Thyroid gland (tissue), 4 donors: ENCODE measurements around the gene CTSL. TPM values are rescaled to one million over a fixed set of nuclear protein-coding genes. Genes with fewer than 3 reads are reported as not detected.
"Not testable (repeated sequence)": the region's sequence is repeated elsewhere in the genome, so short reads cannot be mapped to it uniquely, and the experiment has no call there.

Experiments used
- DNase-seq, 2 donors: peaks; one replicate each; pipeline ENCODE4 v3.0.0-alpha.2; 2019
- H3K27ac ChIP-seq, 3 donors: fragments of 200-600 bp; sonication (generic); 1 replicate in 2 of 3; 2 replicates in 1 of 3; pipeline ENCODE4 v1.5.1; 2016 to 2019; ENCODE audit warnings: mild to moderate bottlenecking in 1 of 3, moderate library complexity in 1 of 3
- H3K27me3 ChIP-seq: fragments of 200-600 bp; sonication (generic); one replicate; pipeline ENCODE4 v1.5.1; 2019
- H3K36me3 ChIP-seq, 2 donors: fragments of 200-600 bp; sonication (generic); one replicate each; pipeline ENCODE4 v1.5.1; 2016 to 2019
- H3K4me1 ChIP-seq, 2 donors: fragments of 200-600 bp; sonication (generic); one replicate each; pipeline ENCODE4 v1.5.1; 2017 to 2019
- H3K4me3 ChIP-seq, 3 donors: fragments of 200-600 bp; sonication (generic); replicated peaks in 1 of 3; 1 replicate in 2 of 3; 2 replicates in 1 of 3; pipeline ENCODE4 v1.5.1; 2016; ENCODE audit warnings: mild to moderate bottlenecking in 1 of 3
- H3K9me3 ChIP-seq: fragments of 200-600 bp; sonication (generic); one replicate; pipeline ENCODE4 v1.5.1; 2017
- CTCF ChIP-seq, 6 experiments: fragments of 200-600 bp in 3 of 6; fragments of 450-650 bp in 3 of 6; sonication (generic) in 3 of 6; IDR thresholded peaks; one replicate each; pipeline ENCODE4 v1.5.1; 2016 to 2019; ENCODE audit warnings: antibody characterized with exemption in 6 of 6, mild to moderate bottlenecking in 2 of 6, inconsistent platforms in 1 of 6, moderate library complexity in 1 of 6
- POLR2A ChIP-seq, 2 donors: fragments of 450-650 bp; IDR thresholded peaks; one replicate each; pipeline ENCODE4 v1.6.1; 2017; ENCODE audit warnings: antibody characterized with exemption in 2 of 2, mild to moderate bottlenecking in 2 of 2, moderate library complexity in 1 of 2
- WGBS, 2 donors: methylation state at CpG; one replicate each; pipeline ENCODE4 v1.1.5; 2017; 5-methylcytosine and 5-hydroxymethylcytosine counted together
- intact Hi-C: fragments of 100-400 bp; cut with DNase I; formaldehyde crosslinking; loops from one replicate; pipeline ENCODE4 v1.15.1; 2023
- total RNA-seq, 4 donors: library from RNA; depleted of rRNA; stranded (reverse); fragments of >200 nt; gene quantifications; one replicate each; pipeline ENCODE4 v1.2.3, GENCODE V29; 2016

CTSL gene
- total RNA-seq, 4 donors from 2014 or later = 62.0 to 172 (median 112) TPM

DNA sequence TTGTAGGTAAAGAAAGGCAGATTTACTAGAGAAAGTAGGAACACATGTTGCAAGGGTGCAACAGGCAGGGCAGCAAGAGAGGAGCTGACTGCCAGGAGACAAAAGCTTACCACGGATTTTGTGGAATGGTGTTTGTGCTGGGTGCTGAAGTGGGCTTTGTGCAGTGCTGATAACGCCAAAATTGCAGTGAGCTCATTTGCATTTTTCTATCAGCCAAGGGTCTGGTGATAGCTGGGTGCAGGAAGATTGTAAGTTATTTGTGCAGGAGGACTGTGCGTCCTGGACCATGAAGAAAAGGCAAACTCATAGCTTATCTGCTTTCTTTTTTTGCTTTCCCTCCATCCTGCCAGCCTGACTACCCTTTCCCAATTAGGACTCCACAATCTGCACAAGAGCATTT lies 13.6 kb downstream of the CTSL start:
- no peak for DNase-seq
- Histone ChIP-seq H3K36me3 (no peaks in the 10 kb centered on the region), H3K27me3 (no peaks in the 10 kb centered on the region), H3K4me1 (no peaks in the 10 kb centered on the region), H3K27ac (no peak overlapping the region), H3K9me3 (no peaks in the 10 kb centered on the region), H3K4me3 (no peak overlapping the region)
- intact Hi-C loops = no loop called here
- 80 to 85% methylated on average over 3 of the region's 3 CpGs for WGBS, 2 donors
- TF ChIP-seq CTCF (IDR thresholded peaks at IDR 0.05) = no peak
- TF ChIP-seq POLR2A (IDR thresholded peaks at IDR 0.05) = no peak

DNA sequence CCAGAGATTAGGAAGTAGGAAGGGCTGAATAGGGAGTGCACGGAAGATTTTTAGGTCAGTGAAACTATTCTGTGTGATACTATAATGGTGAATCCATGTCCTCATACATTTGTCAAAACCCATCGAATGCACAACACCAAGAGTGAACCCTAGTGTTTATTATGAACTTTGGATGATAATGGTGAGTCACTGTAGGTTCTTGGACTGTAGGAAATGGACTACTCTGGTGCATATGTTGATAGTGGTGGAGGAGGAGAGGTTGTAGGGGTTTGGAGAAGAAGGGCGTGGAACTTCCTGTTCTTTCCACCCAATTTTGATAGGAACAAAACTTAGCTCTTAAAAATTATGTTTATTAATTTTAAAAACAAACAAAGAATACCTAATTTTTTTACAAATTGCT lies 14.3 kb downstream of the CTSL start:
- intact Hi-C loops = no loop called here
- Histone ChIP-seq H3K4me1 (no peaks in the 10 kb centered on the region), H3K27me3 (no peaks in the 10 kb centered on the region), H3K36me3 (no peaks in the 10 kb centered on the region), H3K4me3 (no peak overlapping the region), H3K27ac (no peak overlapping the region), H3K9me3 (no peaks in the 10 kb centered on the region)
- DNase-seq = no peak
- TF ChIP-seq POLR2A (IDR thresholded peaks at IDR 0.05) (no peak), CTCF (IDR thresholded peaks at IDR 0.05) (no peak)
- WGBS, 2 donors = 58 to 89% methylated on average over 3 of the region's 3 CpGs

GRCh38 chr9:87741326-87741725 lies 15.4 kb downstream of the CTSL start:
- Histone ChIP-seq H3K4me1 (no peaks in the 10 kb centered on the region), H3K27me3 (no peaks in the 10 kb centered on the region), H3K36me3 (no peaks in the 10 kb centered on the region), H3K27ac (no peak overlapping the region), H3K4me3 (no peak overlapping the region), H3K9me3 (no peaks in the 10 kb centered on the region)
- TF ChIP-seq CTCF (IDR thresholded peaks at IDR 0.05) = no peak
- no peak for TF ChIP-seq POLR2A (IDR thresholded peaks at IDR 0.05)
- no peak for DNase-seq
- 55 to 59% methylated on average over 4 of the region's 4 CpGs for WGBS, 2 donors
- intact Hi-C loops = no loop called here

DNA sequence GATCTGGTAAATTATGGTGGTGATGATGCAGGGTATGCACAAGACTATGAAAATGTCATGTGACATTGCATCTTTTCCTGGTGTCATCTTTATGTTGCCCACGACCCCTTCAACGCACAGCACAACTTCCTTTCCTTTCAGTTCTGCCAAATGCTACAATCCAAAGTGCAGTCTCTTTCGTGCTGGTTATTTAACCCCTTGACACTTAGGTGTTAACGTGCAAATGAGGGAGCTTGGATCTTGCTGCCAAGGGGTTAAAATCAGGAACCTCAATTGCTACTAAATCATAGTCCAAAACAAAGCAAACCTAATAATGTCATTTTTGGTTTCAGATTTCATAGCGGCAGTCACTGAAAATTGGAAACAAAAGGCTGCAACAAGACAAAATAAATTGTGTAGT lies 16.0 kb downstream of the CTSL start:
- H3K27ac ChIP-seq = no peak overlapping the region
- no peaks in the 10 kb centered on the region for H3K36me3 ChIP-seq
- 35 to 45% methylated on average over 5 of the region's 5 CpGs for WGBS, 2 donors
- no peaks in the 10 kb centered on the region for H3K4me1 ChIP-seq
- TF ChIP-seq POLR2A (IDR thresholded peaks at IDR 0.05) (no peak), CTCF (IDR thresholded peaks at IDR 0.05) (no peak)
- H3K4me3 ChIP-seq = no peak overlapping the region
- no peak for DNase-seq
- no peaks in the 10 kb centered on the region for H3K9me3 ChIP-seq
- intact Hi-C loops = no loop called here
- no peaks in the 10 kb centered on the region for H3K27me3 ChIP-seq

DNA sequence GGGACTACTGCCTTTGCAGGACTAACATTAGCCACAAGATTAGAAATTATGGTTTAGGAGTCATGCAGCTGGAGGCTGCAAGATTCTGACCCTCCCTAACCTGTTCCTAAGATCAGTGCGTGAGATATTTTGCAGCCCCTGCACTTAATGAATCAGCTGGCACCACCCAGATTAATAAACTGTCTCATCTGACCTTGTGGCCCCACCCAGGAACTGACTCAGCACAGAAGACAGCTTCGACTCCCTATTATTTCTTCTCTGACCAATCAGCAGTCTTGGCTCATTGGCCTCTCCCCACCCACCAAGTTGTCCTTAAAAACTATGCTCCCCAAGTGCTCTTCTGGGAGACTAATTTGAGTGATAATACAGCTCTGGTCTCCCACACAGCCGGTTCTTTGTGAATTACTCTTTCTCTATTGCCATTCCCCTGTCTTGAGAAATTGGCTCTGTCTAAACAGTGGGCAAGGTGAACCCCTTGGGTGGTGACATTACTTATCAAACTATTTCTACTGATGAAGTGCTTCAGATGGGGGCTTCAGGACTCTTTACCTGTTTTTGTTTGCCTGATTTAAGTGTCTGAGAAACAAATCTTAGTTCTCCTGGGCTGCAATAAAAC lies 17.0 kb downstream of the CTSL start:
- no peak overlapping the region for H3K4me3 ChIP-seq
- no peaks in the 10 kb centered on the region for H3K4me1 ChIP-seq
- no peaks in the 10 kb centered on the region for H3K9me3 ChIP-seq
- intact Hi-C loops = no loop called here
- no peak for TF ChIP-seq POLR2A (IDR thresholded peaks at IDR 0.05)
- TF ChIP-seq CTCF (IDR thresholded peaks at IDR 0.05) = no peak
- WGBS, 2 donors = 80 to 85% methylated on average over 3 of the region's 3 CpGs
- H3K27me3 ChIP-seq = no peaks in the 10 kb centered on the region
- no peaks in the 10 kb centered on the region for H3K36me3 ChIP-seq
- no peak for DNase-seq
- no peak overlapping the region for H3K27ac ChIP-seq

DNA sequence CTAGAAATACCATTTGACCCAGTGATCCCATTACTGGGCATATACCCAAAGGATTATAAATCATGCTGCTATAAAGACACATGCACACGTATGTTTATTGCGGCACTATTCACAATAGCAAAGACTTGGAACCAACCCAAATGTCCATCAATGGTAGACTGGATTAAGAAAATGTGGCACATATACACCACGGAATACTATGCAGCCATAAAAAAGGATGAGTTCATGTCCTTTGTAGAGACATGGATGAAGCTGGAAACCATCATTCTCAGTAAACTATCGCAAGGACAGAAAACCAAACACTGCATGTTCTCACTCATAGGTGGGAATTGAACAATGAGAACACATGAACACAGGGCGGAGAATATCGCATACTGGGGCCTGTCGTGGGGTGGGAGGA lies 18.3 kb downstream of the CTSL start:
- DNase-seq, H3K27ac ChIP-seq, H3K4me1 ChIP-seq, H3K4me3 ChIP-seq, H3K36me3 ChIP-seq, intact Hi-C loops, H3K9me3 ChIP-seq, H3K27me3 ChIP-seq: not testable (repeated sequence)
- WGBS, 2 donors = 95 to 97% methylated on average over 7 of the region's 7 CpGs
